NCI-H2171 (cell line): ENCODE measurements around the gene CAMK2N1.

Experiments used
- DNase-seq: peaks from one replicate; lab custom pipeline; 2025; lab: John Stamatoyannopoulos, UW

Gene CAMK2N1

DNA sequence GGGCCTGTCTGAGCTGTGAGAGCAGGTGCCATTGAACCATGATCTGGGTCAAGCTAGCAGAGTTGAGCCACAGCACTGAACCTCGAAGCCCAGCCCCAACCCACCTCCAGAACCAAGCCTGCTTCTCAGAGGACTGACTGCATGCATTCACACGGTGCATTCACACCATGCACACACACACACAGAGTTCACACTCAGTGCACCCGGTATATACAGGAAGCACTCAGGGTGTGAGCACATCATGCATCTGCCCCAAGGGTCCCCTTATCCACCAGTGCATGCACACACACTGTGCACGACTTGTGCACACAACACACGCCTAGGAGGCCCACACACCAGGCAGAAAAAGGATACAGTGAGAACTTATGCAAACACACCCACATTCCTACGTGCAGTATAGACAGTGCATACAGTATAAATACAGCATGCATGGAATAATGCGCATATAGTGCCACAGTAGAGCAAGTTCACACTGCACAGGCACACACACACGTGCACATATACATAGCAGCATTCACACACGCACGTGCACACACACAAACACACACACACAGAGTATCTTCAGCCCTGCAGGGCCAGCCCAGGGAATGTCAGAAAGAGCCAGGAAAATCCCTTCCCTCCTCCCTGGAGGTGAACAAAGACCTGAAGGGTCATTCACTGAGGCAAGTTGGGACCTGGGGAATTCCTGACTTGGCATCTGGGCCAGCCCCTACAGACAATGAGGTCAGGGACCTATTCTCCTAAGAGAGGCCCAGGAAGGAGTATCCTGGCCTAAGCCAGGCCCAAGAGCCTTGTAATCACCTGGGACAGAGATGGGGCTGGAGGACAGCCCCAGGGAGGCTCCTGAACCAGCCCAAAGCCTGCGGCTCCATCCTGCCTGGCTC is 42.1 kb downstream of the CAMK2N1 start:
- no peak for DNase-seq

DNA sequence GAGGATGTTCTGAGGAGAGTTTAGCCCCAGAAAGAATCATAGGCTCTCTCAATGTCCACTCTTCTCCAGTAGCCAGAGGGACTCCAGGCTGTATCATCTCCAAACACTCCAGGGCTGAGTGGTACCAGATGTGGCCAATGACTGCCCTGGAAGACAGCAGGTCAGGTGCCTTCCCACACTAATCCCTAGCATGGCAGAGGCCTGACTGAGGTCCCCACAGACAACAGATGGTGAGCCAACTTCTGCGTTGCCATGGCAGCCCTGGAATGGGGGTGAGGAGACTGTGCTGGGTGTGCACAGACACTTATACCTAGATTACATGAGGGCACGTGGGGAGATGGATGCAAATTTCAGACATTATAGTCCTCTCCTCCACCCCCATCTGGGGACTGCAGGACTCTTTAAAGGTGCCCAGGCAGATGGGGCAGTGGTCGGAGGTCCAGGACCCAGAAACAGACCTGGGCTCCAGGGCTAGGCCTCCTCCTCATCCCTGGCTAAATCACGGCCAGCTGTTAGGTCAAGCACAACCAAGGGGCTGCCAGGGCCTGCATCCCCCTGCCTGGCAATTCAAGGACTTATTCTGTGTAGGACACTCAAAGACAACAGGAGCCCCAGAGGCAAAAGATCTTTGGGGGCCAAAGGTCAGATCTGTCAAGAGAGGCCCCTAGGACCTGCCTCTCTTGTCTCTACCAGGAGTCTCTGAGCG is 42.9 kb downstream of the CAMK2N1 start:
- peak; percentile 77 for DNase-seq

DNA sequence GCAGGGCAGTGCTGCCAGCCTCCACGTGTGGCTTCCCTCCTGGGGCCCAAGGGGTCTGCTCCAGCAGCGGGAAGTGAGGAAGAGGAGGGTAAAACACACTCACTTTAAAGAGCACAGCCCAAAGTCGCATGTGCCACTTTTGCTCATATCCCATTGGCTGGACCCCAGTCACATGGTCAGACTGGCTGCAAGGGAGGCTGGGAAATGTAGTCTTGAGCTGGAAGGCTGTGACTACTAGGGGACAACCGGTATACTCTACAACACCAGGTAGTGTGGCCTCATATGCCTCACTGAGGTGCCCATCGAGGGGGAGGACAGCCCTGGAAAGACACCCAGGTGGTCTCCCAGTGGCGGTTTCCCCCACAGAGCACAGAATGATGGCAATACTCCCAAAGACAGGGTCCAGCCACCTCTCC is 45.2 kb downstream of the CAMK2N1 start:
- peak; percentile 29 for DNase-seq

- DNase-seq = no peak
Observed at GRCh38 chr1:20439282-20439681, 46.7 kb downstream of the CAMK2N1 start.

DNA sequence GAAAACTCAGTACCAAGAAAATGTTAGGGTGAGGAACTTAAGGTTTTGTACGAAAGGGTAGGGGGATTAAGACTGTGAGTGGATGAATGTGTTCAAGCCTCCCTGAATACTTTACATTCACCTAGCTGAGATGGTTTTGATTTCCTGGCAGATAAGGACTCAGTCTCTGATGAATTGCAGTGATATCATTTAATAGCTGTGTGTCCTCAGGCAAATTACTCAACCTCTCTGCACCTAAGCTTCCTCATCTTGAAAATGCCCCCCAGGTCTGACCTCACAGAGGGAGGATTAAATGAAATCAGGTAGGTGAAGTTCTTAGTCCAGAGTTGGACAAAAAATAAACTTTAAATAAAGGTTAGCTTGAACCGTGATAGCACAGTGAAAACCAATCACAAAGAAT is 48.4 kb downstream of the CAMK2N1 start:
- DNase-seq = no peak

GRCh38 chr1:20432891-20433290 is 53.1 kb downstream of the CAMK2N1 start:
- no peak for DNase-seq
